GM23248 (cell line): Measurements from ENCODE around the gene ITGA11.

Experiments
- EZH2 ChIP-seq: fragments of 200-600 bp; sonication (generic); IDR thresholded peaks from 2 replicates; pipeline ENCODE4 v1.6.1; 2018; ENCODE audit warnings: antibody characterized with exemption, mild to moderate bottlenecking; ENCODE audit not compliant: insufficient read depth, poor library complexity, severe bottlenecking
- EZH2phosphoT487 ChIP-seq: fragments of 200-600 bp; sonication (generic); IDR thresholded peaks from 2 replicates; pipeline ENCODE4 v1.6.1; 2018; ENCODE audit warnings: antibody characterized with exemption, moderate library complexity, mild to moderate bottlenecking, low read depth; ENCODE audit not compliant: insufficient read depth

DNA sequence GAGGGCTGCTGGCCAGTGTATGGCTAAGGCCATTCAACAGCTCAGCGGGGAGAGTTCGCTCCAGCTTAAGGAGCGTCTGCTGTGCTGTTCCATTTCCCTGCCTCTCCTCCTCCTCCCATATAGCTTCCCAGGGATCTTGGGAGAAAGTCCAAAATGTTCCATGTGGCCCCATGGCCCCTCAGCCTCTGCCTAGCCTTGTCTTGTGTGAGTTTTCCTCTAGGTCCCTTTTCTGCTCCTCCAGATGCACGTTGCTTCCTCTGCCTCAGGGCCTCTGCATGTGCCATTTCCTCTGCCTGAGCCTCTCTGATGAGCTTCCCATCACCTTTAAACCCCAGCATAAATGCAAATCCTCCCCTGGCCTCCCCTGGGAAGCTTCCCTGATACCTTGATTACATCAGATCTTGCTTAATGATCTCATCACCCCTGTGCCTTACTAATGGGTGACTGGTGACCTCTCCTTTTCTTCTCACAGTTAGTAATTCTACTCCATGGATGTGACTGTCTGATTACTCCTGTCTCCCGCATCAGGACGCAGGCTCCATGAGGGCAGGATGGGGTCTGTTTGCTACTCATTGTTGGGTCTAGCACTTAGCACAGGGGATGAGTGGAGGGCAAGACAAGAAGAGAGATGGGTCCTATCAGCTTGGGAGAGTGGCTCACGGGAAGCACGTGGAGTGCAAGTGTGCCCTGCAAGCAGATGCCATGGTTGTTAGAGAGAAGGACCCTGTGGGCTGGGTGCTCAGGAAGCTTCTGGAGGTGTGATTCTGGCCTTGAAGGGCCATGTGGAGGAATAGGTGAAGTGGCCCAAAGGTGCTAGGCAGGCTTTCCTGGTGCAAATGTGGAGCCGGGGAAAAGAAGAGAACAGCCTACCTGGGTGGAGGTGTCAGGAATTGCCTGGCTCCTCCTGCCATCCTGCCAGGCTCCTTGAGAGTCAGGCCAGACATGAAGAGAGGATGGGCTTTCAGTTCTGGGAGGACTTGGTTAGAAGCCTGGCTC is 23.8 kb downstream of the ITGA11 start:
- TF ChIP-seq EZH2phosphoT487 (no peak), EZH2 (no peak)
